ENCODE measurements around the gene ZSCAN31. TPM values are rescaled to one million over a fixed set of nuclear protein-coding genes. Genes with fewer than 3 reads are reported as not detected.

ZSCAN31 gene
- polyA plus RNA-seq, 2 of the 4 experiments (the other 2 are of a cell fraction), result 3.0 to 4.8 TPM

- no peak for ATAC-seq
- Histone ChIP-seq H3K9me3 (no peaks in the 10 kb centered on the region), H3K4me1 (peaks cover 8% of the 10 kb centered on the region; the same call in 2 of the 3 replicates), H3K4me3 (no peak overlapping the region), H3K4me2 (peak overlapping the region; percentile 72; the same call in 1 of the 3 replicates), H3K27ac (no peak overlapping the region)
- WGBS (ENCODE audit: missing lambda C conversion rate), result 41% methylated on average over 2 of the region's 2 CpGs
- no peak for FAIRE-seq
- ChIA-PET POLR2A (interaction anchor here (0.9 to 1.9 kb wide), 6 partner anchors 49 to 491 kb away, joined by 3 to 7 read pairs (median 4); partner anchors contain the start of genes ZKSCAN8 and ZSCAN26), CTCF (interaction anchor here (1.1 to 1.7 kb wide), 5 partner anchors 15 to 204 kb away, joined by 3 to 11 read pairs (median 3); partner anchors contain the start of gene ZSCAN12)
- DNase-seq (ENCODE audit: low read depth in 1 of 2, low spot score in 1 of 2), result no peak
- TF ChIP-seq, protein P1, sequence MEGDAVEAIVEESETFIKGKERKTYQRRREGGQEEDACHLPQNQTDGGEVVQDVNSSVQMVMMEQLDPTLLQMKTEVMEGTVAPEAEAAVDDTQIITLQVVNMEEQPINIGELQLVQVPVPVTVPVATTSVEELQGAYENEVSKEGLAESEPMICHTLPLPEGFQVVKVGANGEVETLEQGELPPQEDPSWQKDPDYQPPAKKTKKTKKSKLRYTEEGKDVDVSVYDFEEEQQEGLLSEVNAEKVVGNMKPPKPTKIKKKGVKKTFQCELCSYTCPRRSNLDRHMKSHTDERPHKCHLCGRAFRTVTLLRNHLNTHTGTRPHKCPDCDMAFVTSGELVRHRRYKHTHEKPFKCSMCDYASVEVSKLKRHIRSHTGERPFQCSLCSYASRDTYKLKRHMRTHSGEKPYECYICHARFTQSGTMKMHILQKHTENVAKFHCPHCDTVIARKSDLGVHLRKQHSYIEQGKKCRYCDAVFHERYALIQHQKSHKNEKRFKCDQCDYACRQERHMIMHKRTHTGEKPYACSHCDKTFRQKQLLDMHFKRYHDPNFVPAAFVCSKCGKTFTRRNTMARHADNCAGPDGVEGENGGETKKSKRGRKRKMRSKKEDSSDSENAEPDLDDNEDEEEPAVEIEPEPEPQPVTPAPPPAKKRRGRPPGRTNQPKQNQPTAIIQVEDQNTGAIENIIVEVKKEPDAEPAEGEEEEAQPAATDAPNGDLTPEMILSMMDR (IDR thresholded peaks at IDR 0.05), result no peak
- TF ChIP-seq, protein P2, sequence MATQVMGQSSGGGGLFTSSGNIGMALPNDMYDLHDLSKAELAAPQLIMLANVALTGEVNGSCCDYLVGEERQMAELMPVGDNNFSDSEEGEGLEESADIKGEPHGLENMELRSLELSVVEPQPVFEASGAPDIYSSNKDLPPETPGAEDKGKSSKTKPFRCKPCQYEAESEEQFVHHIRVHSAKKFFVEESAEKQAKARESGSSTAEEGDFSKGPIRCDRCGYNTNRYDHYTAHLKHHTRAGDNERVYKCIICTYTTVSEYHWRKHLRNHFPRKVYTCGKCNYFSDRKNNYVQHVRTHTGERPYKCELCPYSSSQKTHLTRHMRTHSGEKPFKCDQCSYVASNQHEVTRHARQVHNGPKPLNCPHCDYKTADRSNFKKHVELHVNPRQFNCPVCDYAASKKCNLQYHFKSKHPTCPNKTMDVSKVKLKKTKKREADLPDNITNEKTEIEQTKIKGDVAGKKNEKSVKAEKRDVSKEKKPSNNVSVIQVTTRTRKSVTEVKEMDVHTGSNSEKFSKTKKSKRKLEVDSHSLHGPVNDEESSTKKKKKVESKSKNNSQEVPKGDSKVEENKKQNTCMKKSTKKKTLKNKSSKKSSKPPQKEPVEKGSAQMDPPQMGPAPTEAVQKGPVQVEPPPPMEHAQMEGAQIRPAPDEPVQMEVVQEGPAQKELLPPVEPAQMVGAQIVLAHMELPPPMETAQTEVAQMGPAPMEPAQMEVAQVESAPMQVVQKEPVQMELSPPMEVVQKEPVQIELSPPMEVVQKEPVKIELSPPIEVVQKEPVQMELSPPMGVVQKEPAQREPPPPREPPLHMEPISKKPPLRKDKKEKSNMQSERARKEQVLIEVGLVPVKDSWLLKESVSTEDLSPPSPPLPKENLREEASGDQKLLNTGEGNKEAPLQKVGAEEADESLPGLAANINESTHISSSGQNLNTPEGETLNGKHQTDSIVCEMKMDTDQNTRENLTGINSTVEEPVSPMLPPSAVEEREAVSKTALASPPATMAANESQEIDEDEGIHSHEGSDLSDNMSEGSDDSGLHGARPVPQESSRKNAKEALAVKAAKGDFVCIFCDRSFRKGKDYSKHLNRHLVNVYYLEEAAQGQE (IDR thresholded peaks at IDR 0.05), result no peak
- no peak for TF ChIP-seq NR3C1 (IDR thresholded peaks at IDR 0.05)
Observed at GRCh38 chr6:28384143-28384533, 48.2 kb upstream of the ZSCAN31 start.

- DNase-seq (ENCODE audit: low read depth in 1 of 2, low spot score in 1 of 2), result peak; percentile 63 to 91
- 59% methylated on average over 5 of the region's 31 CpGs for WGBS (ENCODE audit: missing lambda C conversion rate)
- no peak for FAIRE-seq
- TF ChIP-seq TP53 (CRISPR knock-in tag; IDR thresholded peaks at IDR 0.05), result no peak
- TF ChIP-seq BHLHE40 (IDR thresholded peaks at IDR 0.05; ENCODE audit: low read depth, low read length), result peak; percentile 98
- TF ChIP-seq SMC3 (IDR thresholded peaks at IDR 0.05), result peak; percentile 31; the same call in 1 of the 3 replicates
- TF ChIP-seq EHF (CRISPR knock-in tag; IDR thresholded peaks at IDR 0.05), result no peak
- TF ChIP-seq, protein P3, sequence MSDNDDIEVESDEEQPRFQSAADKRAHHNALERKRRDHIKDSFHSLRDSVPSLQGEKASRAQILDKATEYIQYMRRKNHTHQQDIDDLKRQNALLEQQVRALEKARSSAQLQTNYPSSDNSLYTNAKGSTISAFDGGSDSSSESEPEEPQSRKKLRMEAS (IDR thresholded peaks at IDR 0.05), result peak; percentile 98
- TF ChIP-seq RCOR1 (IDR thresholded peaks at IDR 0.05; ENCODE audit: low read depth, low read length), result no peak
- no peak for TF ChIP-seq POLR2AphosphoS2 (conservative IDR thresholded peaks at IDR 0.05; ENCODE audit: low read length)
- peak; percentile 44 to 53; a peak in 4 of 5 replicates for TF ChIP-seq RAD21 (conservative IDR thresholded peaks at IDR 0.05 in 1 of 2, IDR thresholded peaks at IDR 0.05 in 1 of 2)
- TF ChIP-seq TFCP2L1 (CRISPR knock-in tag; IDR thresholded peaks at IDR 0.05), result no peak
- TF ChIP-seq HOXB13 (CRISPR knock-in tag; IDR thresholded peaks at IDR 0.05; ENCODE audit: low read depth), result no peak
- no peak for TF ChIP-seq MYC (IDR thresholded peaks at IDR 0.05; ENCODE audit: borderline replicate concordance, low read length)
- TF ChIP-seq JUN (IDR thresholded peaks at IDR 0.05), result peak in 1 of 2 experiments; percentile 58; a peak in 1 of 5 replicates
- TF ChIP-seq USF2 (IDR thresholded peaks at IDR 0.05), result peak; percentile 39; the same call in 1 of the 2 replicates
- no peak for TF ChIP-seq ZSCAN20 (CRISPR knock-in tag; IDR thresholded peaks at IDR 0.05)
- no peak for TF ChIP-seq NR3C1 (IDR thresholded peaks at IDR 0.05)
- TF ChIP-seq FOXS1 (CRISPR knock-in tag; IDR thresholded peaks at IDR 0.05), result no peak
- no peak for TF ChIP-seq ZFP36 (IDR thresholded peaks at IDR 0.05; ENCODE audit: borderline replicate concordance, partially characterized antibody)
- TF ChIP-seq, protein P1 (IDR thresholded peaks at IDR 0.05), result peak; percentile 44
- peak; percentile 90 for TF ChIP-seq E2F6 (IDR thresholded peaks at IDR 0.05; ENCODE audit: borderline replicate concordance, low read depth)
- CTCF ChIA-PET, result interaction anchor here (0.8 to 1.7 kb wide), 7 partner anchors 14 to 204 kb away, joined by 3 to 11 read pairs (median 3); partner anchors contain the start of gene ZSCAN12
- ATAC-seq, result peak; percentile 98
- Histone ChIP-seq H3K4me1 (peaks cover 8% of the 10 kb centered on the region; the same call in 2 of the 3 replicates), H3K4me2 (peak overlapping the region; percentile 72), H3K9me3 (0 out of 3 replicates have a peak, but pooled peaks cover 3% of the 10 kb centered on the region), H3K4me3 (peak overlapping the region; percentile 51), H3K27ac (peak overlapping the region; percentile 79 to 86)
- POLR2A ChIA-PET, result interaction anchor here (0.9 to 1.9 kb wide), 10 partner anchors 13 to 491 kb away, joined by 3 to 7 read pairs (median 4); partner anchors contain the start of genes ZKSCAN3, ZKSCAN8, ZSCAN12 and ZSCAN16
Observed at GRCh38 chr6:28383235-28384142, 47.5 kb upstream of the ZSCAN31 start.
